ENCODE results near the gene NR2F1-AS1.

The NR2F1-AS1 gene

DNA sequence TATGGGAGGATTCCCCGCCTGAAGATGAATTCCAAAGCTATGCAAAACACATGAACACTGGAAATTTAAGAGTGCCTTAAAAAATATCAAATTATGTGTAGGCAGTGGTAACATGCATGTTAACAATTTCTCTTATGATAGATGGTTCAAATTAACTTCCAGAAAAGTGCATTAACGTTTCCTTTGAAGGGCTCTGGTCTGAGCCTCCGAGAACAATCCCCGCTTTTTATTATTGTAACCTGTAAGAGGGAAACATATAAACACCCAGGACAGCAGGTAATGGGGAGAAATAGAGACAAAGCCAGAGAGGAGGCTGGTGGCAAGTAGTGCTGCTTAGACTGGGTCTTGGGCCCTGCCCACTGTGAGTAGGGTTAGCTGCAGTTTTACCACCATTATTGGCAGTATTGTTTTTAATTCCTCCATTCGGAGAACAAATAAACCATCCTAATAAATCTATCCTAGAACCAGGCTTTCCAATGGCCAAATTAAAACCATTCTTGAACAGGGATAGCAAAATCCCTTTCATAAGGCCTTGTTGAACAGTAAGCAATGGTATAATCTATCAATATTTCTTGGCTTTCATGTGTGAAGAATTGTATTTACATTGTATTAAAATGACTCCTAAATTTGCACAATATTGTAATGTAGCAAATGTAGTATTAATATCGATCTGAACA, 8.3 kb upstream of the NR2F1-AS1 start:
- DNase-seq = no peak

DNA sequence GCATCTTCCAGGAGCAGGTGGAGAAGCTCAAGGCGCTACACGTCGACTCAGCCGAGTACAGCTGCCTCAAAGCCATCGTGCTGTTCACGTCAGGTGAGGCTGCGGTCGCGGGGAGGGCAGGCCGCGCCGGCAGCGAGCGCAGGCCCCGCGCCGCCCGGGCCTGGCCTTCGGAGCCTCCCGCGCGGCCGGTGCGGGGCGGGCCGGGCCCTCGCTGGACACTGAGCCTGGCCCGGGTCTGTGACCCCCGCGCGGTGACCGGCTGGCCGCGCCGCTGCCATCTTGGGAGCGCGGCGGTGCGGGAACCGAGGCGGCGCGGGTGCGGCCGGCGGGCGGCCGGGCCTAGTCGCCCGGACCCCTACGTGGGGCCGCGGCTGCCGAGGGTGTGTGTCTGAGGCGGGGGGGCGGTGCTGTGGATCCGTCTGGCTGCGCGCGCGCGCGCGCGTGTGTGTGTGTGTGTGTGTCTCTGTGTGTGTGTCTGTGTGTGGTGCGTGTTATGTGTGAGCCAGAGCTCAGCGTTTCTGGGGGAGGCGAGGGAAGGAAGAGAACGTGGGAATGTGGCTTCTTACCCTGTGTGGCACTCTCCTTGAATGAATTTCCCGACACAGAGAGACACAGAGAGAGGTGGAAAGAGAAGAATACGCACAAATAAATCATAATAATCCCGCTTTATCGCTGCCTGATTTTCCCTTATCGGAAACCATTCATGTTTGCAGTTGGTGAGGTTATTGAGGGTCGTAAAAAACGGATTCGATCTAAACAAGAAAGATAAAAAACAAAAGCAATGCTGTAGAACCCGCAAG, 7.5 kb upstream of the NR2F1-AS1 start:
- no peak for DNase-seq

GRCh38 chr5:93587597-93588351, 6.8 kb upstream of the NR2F1-AS1 start:
- no peak for DNase-seq

- no peak for DNase-seq
Observed at GRCh38 chr5:93586736-93587596, 5.9 kb upstream of the NR2F1-AS1 start.

GRCh38 chr5:93585767-93586385, 4.9 kb upstream of the NR2F1-AS1 start:
- DNase-seq = no peak

DNA sequence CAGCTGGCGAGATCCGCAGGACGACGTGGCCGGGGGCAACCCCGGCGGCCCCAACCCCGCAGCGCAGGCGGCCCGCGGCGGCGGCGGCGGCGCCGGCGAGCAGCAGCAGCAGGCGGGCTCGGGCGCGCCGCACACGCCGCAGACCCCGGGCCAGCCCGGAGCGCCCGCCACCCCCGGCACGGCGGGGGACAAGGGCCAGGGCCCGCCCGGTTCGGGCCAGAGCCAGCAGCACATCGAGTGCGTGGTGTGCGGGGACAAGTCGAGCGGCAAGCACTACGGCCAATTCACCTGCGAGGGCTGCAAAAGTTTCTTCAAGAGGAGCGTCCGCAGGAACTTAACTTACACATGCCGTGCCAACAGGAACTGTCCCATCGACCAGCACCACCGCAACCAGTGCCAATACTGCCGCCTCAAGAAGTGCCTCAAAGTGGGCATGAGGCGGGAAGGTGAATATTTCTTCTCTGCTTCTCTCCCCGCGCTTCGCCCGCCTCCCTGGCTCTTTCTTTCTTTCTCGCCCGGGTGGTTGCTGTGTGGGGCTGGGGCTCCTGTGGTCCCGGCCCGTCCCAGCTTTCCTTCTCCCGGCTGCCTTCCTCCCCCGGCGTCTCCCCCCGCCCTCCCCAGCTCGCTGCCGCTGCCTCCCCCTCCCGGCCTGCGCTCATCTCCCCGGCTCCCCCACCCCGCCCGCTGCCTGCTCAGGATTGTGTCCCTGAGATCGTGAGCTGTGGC, 4.2 kb upstream of the NR2F1-AS1 start:
- DNase-seq = no peak

DNA sequence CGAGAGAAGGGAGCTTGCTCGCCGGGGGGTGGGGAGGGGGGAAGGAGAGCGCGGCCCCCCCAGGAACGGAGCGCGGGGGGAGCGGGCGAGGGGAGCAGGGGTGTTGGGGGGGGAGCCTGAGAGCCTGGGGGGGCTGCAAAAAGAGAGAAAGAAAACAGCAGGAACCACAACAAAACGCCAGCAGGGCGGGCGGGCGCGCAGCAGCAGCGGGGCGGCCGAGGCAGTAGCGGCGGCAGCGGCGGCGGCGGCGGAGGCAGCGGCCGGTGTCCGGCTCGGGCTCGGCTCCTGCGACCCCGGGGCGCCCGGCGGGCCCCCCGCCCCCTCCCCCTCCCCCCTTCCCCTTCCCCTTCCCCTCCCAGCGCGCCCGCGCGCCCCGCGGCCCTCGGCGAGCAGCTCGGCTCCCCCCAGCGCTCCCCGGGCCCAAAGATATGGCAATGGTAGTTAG, 3.6 kb upstream of the NR2F1-AS1 start:
- no peak for DNase-seq

DNA sequence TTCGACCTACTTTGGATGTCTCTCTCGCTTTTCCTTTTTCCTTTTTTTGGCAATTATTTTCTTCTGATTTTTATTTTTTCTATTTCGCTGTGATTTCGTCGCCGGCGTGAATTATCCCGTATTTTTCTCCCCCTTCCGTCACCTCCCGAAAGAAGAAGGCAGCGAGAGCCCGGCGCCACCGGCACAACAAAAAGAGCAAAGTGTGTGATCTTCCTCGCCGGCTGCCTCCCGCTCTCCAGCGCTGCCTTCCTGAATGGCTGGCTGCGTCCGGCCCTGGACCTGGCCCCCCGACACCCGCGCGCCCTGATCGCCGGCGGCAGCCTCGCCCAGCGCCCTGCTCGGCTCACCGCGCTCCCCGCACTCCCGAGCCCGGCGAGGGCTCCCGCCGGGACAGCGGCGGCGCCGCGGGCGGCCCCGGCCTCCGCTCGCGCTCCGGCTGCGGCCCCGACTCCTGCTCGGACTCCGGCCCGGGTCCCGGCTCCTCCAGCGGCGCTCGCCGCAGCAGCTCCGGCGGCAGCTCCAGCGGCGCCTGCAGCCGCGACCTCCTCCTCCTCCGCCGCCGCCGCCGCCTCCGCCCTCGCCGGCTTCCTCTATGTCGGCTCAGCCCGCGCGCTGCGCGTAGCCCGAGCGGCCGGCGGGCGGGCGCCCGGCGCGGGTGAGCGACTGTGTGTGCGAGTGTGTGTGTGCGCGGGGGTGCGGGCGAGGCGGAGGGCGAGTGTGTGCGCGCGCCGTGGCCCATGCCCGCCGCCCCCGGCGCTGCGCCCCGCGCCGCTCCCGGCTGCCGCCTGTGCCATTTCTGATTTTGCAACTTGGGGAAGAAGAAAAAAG, 3.0 kb upstream of the NR2F1-AS1 start:
- peak; percentile 31 for DNase-seq

- no peak for DNase-seq
Observed at GRCh38 chr5:93583439-93583767, 2.4 kb upstream of the NR2F1-AS1 start.

GRCh38 chr5:93582677-93583438, 1.8 kb upstream of the NR2F1-AS1 start, which contains the start of gene NR2F1:
Gene NR2F1 (plus strand): TSS chr5:93583222. CDS start chr5:93585024, 1,802 bp downstream.
- no peak for DNase-seq

GRCh38 chr5:93582167-93582462, 1.1 kb upstream of the NR2F1-AS1 start:
- DNase-seq = no peak

- DNase-seq = peak; percentile 14
Observed at GRCh38 chr5:93580063-93580926, 724 bp downstream of the NR2F1-AS1 start.

DNA sequence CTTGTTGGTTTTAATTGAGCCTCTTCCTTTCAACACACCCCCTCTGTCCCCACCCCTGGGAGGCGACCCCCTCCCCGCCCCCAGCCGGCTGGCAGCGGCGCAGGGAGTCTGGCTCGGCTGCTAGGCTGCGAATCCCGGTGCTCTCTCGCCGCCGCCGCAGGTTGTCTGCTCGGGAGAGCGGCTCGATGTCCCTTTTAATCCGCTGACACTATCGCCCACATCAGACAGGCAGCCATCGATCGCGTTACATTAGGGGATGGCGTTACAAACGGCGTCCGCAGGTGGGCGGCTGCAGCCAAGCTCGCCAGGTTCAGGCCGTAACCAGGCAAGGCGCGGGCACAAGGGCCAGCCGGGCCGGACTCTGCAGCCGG, 1.3 kb downstream of the NR2F1-AS1 start:
- no peak for DNase-seq

DNA sequence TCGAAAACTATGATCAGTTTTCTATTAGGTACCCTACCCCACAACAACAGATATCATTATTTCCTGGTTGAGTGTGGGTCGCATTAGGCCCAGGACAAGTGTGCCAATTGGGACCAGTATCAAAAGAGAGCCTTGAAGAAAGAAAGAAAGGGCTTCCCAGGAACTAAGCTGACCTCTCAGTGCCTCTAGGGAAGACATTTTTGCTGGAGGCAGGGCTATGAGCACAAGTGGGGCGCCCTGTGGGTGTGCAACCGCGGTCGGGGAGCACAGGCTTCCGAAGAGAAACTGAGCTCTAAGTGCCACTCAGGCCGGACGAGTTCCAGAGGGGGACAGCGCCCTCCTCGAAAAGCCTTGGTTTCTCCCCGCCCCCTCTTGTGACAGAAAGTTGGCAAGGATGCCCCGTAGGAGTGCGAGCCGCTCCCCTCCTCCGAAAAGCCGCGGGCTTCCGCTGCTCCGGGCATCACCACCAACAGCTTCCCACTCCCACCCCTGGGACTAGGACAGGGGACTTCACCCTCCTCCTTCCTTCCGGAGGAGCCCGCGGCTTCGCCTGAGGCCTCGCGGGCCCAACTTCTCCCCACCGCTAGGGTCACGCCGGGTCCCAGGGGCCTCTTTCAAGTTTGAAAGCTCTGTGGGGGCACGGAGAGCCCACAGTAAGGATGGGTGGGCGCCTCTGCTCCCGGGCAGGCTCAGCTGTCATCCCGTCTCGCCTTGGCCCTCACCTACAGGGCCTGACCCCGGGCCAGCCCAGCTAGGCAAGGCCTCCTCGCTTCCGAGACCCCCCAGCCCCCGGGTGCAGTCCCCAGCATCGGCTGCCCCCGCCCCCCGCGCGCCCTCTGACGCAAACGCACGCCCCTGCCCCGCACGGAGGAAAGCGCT, 2.0 kb downstream of the NR2F1-AS1 start:
- peak; percentile 12 for DNase-seq

- DNase-seq = no peak
Observed at GRCh38 chr5:93577854-93578812, 2.9 kb downstream of the NR2F1-AS1 start.

- DNase-seq = no peak
Observed at GRCh38 chr5:93576994-93577853, 3.8 kb downstream of the NR2F1-AS1 start.
